ENCODE results near the gene WIPF3. TPM values are rescaled to one million over a fixed set of nuclear protein-coding genes. Genes with fewer than 3 reads are reported as not detected.
"Not testable (repeated sequence)": the region's sequence is repeated elsewhere in the genome, so short reads cannot be mapped to it uniquely, and the experiment has no call there.

Gene WIPF3
- total RNA-seq, 1 donor from 2014 or later: 11.6 TPM

- intact Hi-C loops (cut with DNase I): no loop called here
- DNase-seq (ENCODE audit: low spot score): no peak
These were observed 59.2 kb downstream of the WIPF3 start for GRCh38 chr7:29865526-29865925.

DNA sequence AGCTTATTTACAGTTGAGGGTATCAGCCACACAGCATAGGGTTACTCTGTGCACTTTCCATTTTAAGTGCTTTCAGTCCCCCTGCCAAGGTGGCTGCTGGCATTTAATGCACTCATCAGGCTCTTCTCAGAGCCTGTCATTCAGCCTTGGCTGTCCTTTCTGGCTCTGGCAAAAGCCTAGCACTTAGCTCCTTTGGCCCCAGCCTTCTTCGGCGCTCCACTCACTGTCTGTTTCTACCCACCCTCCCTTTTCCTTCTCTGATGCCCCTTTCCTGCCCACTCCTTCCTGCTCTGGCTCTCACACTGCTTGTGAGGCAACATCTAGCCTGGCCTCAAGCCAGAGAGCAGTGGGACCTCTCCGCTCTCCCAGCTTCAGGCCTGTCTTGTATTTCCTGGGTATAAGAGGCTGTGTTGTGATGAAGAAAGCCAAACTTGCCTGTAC is 60.2 kb downstream of the WIPF3 start:
- no peak for DNase-seq (ENCODE audit: low spot score)
- intact Hi-C loops (cut with DNase I): loop anchor here (1.0 kb wide), 1 partner anchor 27 kb away; no protein-coding TSS in a partner anchor

DNA sequence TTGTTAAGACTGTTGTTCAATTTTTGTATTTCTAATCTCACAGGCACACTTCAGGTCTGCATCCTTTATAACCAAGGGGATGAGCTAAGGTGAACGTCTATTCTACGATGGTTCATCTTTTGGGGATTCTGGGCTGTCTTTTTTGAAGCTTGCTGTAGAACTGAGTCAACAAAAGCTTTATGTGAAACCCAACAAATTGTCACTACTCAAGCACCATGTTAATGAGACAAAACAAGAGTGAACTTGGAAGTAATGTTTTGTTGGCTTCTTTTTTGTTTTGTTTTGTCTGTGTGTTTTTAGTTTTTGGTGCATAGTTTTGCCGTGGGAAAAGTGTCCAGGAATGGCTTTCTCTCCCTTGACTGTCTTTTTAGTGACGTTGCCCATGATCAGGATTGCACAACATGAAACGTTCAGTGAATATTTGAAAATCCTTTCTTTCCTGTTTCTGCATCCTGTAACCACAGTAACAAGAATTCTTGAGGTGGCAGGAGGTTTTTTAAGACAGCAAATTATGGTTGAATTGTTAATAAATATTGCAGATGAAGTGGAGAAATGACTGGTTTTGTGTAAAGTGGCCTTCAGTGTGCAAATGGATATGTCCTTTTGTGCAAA is 65.6 kb downstream of the WIPF3 start:
- intact Hi-C loops (cut with DNase I): no loop called here
- no peak for DNase-seq (ENCODE audit: low spot score)

GRCh38 chr7:29873644-29874294 is 67.5 kb downstream of the WIPF3 start:
- intact Hi-C loops (cut with DNase I): no loop called here
- DNase-seq (ENCODE audit: low spot score): no peak

GRCh38 chr7:29875741-29876140 is 69.4 kb downstream of the WIPF3 start:
- no peak for DNase-seq (ENCODE audit: low spot score)
- intact Hi-C loops (cut with DNase I): no loop called here

- intact Hi-C loops (cut with DNase I): no loop called here
- DNase-seq (ENCODE audit: low spot score): no peak
These were observed 70.9 kb downstream of the WIPF3 start for GRCh38 chr7:29877196-29877595.

DNA sequence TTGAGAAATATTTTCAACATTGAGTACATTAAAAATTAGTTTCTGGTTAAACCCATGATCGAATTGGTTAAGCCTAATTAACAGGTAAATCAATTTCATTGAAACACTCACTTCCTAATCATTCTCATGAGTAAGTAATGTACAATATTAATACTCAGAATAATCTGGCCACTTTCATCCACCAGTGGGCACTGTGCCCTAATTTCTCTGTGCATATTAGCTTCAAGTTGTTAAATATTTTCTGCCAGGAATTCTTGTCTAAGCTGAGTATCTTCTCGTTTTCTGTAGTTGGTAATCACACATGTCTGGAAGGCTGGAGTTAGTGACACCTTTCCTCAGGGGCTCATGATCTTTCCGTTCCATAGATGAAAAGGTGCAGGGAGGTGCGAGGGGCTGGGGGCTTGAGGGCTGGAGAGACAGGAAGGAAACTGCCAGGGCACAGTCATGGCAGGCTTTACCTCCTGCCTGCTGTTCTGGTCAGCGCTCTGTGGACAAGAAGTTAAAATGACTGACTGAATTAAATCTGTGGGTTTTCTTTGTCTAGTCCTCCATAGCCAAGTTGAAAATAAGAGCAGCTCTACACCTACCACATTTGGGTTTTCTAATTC is 71.9 kb downstream of the WIPF3 start:
- intact Hi-C loops (cut with DNase I): no loop called here
- DNase-seq (ENCODE audit: low spot score): no peak

GRCh38 chr7:29879609-29880008 is 73.3 kb downstream of the WIPF3 start:
- intact Hi-C loops (cut with DNase I): loop anchor here (5.0 kb wide), 1 partner anchor 43 kb away; no protein-coding TSS in a partner anchor
- DNase-seq (ENCODE audit: low spot score): no peak

GRCh38 chr7:29881724-29882123 is 75.4 kb downstream of the WIPF3 start:
- DNase-seq (ENCODE audit: low spot score): no peak
- intact Hi-C loops (cut with DNase I): loop anchor here (5.0 kb wide), 1 partner anchor 41 kb away; no protein-coding TSS in a partner anchor

GRCh38 chr7:29882481-29882880 is 76.2 kb downstream of the WIPF3 start:
- intact Hi-C loops (cut with DNase I): loop anchor here (5.0 kb wide), 1 partner anchor 40 kb away; no protein-coding TSS in a partner anchor
- DNase-seq (ENCODE audit: low spot score): no peak

DNA sequence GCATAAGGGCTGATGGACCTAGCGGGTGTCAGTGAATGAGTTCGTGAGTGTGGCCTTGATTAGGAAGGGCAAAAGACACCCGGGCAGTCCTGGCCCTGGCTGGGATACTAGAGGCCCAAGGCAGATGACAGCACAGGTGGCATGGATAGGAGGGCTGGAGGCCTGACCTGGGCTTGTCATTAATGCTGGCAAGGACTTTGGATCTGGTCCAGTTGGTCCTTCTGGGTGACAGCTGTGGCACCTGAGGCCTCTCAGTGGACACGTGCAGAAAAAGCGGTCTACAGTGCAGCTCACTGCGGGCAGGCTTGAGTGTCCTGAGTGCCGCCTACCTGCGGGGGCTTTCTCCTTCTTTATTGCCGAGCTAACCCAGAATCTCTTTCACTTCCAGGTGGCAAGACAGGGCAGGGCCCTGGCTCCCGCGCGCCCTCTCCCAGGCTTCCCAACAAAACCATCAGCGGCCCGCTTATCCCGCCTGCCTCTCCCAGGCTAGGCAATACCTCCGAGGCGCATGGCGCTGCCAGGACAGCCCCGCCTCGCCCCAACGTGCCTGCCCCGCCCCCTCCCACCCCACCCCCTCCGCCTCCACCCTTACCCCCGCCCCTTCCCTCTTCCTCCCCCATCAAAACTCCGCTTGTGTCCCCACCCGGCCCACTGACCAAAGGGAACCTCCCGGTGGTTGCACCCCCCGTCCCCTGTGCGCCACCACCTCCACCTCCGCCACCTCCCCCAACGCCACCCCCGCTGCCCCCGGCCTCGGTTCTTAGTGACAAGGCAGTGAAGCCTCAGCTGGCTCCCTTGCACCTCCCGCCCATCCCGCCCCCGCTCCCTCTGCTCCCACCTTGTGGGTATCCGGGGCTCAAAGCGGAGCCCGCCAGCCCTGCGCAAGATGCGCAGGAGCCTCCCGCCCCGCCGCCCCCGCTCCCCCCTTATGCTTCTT is 77.4 kb downstream of the WIPF3 start:
- intact Hi-C loops (cut with DNase I): loop anchor here (5.0 kb wide), 1 partner anchor 39 kb away; no protein-coding TSS in a partner anchor
- DNase-seq (ENCODE audit: low spot score): no peak

GRCh38 chr7:29884399-29885272 is 78.3 kb downstream of the WIPF3 start:
- DNase-seq (ENCODE audit: low spot score): no peak

GRCh38 chr7:29885626-29886025 is 79.3 kb downstream of the WIPF3 start:
- intact Hi-C loops (cut with DNase I): no loop called here

More at GRCh38 chr7:29884399-29885272, 78.3 kb downstream of the WIPF3 start:
- intact Hi-C loops (cut with DNase I): loop anchor here (5.0 kb wide), 1 partner anchor 38 kb away; no protein-coding TSS in a partner anchor

GRCh38 chr7:29886827-29887226 is 80.5 kb downstream of the WIPF3 start:
- intact Hi-C loops (cut with DNase I): no loop called here
- no peak for DNase-seq (ENCODE audit: low spot score)

More at GRCh38 chr7:29885626-29886025, 79.3 kb downstream of the WIPF3 start:
- DNase-seq (ENCODE audit: low spot score): no peak

GRCh38 chr7:29888006-29888405 is 81.7 kb downstream of the WIPF3 start:
- intact Hi-C loops (cut with DNase I): no loop called here
- no peak for DNase-seq (ENCODE audit: low spot score)

DNA sequence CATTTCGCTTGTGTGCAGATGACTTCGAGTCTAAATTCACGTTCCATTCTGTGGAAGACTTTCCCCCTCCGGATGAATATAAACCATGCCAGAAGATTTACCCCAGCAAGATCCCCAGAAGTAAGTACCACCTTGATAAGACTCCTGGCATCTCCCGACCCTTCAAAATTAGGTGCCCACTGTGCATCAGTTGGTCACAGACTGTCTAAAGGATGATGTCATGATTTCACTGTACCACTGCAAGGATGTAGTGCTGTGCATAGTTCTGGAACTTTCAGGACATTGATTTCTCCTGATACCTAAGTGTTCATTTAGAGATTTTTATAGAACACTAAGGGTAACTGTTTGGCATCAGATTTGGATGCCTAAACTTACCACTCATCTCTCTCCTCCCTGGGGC is 83.0 kb downstream of the WIPF3 start:
- intact Hi-C loops (cut with DNase I): no loop called here
- DNase-seq (ENCODE audit: low spot score): no peak

GRCh38 chr7:29890251-29890650 is 83.9 kb downstream of the WIPF3 start:
- DNase-seq (ENCODE audit: low spot score): no peak
- intact Hi-C loops (cut with DNase I): no loop called here

GRCh38 chr7:29890786-29891185 is 84.5 kb downstream of the WIPF3 start:
- intact Hi-C loops (cut with DNase I); DNase-seq (ENCODE audit: low spot score): not testable (repeated sequence)

DNA sequence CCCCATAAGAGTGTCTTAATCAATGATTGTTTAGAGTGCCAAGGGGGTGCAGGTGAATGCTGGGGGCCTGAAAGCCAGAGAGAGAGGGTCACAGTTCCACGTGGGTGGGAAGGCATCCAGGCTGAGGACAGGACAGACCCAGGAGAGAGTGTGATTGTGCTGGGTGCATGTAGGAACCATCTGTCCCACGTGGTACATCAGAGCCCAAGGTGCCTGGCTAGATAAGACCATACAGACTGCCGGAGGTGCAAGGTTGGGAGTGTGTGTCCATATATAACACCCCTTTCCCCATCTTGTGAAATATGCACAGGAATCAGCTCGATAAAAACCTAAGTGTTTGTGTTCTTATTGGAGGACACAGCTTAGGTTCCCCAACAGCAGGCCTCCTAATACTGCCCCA is 85.5 kb downstream of the WIPF3 start:
- DNase-seq (ENCODE audit: low spot score): no peak
- intact Hi-C loops (cut with DNase I): no loop called here
